ENCODE results near the gene LILRA5. TPM values are rescaled to one million over a fixed set of nuclear protein-coding genes. Genes with fewer than 3 reads are reported as not detected.
A peak's percentile ranks its signal among the peaks of the same experiment; 100 is the strongest.
"Not testable (repeated sequence)": the region's sequence is repeated elsewhere in the genome, so short reads cannot be mapped to it uniquely, and the experiment has no call there.

The LILRA5 gene
- polyA plus RNA-seq, 3 donors = 0.23 to 0.62 (median 0.31) TPM

DNA sequence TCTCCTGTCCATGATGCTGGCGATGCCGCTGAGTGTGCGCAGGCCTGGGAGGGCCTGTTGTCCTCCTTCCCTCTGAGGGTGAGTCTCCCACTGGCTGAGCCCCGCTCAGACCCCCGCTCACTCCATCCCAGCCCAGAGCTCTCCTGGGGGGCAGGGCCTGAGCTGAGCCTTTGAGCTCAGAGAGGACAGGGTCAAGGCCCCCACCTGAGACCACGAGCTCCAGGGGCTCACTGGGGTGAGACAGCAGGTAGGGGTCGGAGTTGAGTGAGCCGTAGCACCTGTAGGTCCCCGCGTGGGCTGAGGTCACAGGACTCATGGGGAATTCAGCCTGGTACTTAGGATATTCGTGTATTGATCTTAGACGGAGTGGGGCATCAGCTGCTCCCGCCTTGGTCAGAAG lies 34.9 kb downstream of the LILRA5 start:
- DNase-seq (ENCODE audit: low read depth in 3 of 3, low spot score in 2 of 3) = not testable (repeated sequence)

GRCh38 chr19:54277111-54277615 lies 35.8 kb downstream of the LILRA5 start:
- DNase-seq (ENCODE audit: low read depth in 3 of 3, low spot score in 2 of 3) = not testable (repeated sequence)

DNA sequence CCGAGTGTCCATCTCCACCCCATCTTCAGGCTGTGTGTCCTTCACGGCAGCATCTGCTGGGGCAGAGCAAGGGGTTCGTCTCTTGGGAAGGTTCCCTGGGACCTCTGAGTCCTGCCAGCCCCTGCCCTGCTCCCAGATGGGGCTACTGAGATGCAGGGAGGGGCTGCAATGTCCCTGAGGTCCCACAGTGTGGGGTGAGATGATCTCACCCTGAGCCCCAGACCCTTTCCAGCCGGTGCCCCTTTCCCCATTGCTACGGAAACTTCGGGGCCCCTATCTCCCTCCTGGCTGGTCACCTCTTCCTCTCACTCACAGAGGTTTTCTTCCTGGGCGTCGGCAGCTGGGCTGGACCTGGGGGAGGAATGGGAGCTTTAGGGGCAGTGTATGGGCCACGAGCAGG lies 37.0 kb downstream of the LILRA5 start:
- no peak for DNase-seq (ENCODE audit: low read depth in 3 of 3, low spot score in 2 of 3)

DNA sequence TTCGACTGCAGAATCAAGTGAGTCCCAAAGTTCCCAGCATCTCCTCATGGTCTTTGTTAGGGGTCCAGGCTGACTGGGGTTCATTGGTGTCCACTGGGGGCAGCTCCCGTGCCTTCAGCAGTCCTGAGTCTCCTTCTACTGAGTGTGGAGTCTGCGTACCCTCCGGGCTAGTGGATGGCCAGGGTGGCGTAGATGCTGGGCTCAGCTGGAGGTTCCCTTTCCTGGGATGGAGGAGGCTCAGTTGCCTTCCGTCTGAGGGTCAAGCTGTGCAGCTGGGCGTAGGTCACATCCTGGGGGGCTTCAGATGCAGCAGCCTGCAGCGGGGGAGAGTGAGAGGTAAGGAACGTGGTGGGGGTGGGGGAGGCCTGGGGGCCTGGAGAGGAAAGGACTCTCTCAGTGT lies 38.5 kb downstream of the LILRA5 start:
- DNase-seq (ENCODE audit: low read depth in 3 of 3, low spot score in 2 of 3) = not testable (repeated sequence)

GRCh38 chr19:54273821-54274220 lies 39.1 kb downstream of the LILRA5 start:
- DNase-seq (ENCODE audit: low read depth in 3 of 3, low spot score in 2 of 3) = no peak

DNA sequence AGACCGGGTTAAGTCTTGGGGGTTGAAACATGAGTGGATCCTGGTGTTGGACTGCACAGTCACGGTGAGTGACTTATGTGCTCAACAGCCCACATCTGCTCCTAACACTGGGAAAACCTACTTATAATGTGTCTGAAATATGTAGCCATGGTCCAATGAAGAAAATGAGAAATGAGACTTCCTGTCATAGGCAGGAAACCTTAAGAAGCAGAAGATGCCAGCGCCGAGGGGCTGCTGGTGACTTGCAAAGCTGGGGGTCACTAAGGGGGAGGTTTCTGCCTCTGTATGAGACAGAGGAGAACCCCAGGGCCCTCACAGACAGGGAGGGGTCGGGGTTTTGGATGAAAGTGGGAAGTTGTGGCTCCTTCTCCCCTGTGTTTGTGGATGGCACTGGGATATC lies 40.8 kb downstream of the LILRA5 start:
- not testable (repeated sequence) for DNase-seq (ENCODE audit: low read depth in 3 of 3, low spot score in 2 of 3)

DNA sequence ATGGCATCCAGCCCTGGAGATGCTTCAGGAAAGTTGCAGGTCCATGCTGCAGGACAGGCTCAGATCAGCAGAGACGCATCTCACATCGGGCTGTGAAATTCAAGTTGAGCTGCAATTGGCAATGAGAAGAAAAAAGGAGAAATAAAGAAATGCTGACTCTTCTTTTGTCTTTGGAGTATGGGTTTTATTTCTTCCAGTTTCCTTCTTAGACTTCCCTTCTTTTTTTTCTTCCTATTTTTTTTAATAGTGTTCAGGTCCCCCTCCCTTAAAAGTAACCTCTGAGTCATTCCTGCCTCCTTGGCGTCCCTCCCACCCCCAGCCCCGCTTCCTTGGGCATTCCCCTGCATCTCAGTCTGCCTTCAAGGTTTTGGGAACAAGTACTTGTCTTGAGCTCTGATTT lies 41.4 kb downstream of the LILRA5 start:
- DNase-seq (ENCODE audit: low read depth in 3 of 3, low spot score in 2 of 3) = not testable (repeated sequence)

GRCh38 chr19:54271106-54271505 lies 41.9 kb downstream of the LILRA5 start:
- DNase-seq (ENCODE audit: low read depth in 3 of 3, low spot score in 2 of 3) = no peak

DNA sequence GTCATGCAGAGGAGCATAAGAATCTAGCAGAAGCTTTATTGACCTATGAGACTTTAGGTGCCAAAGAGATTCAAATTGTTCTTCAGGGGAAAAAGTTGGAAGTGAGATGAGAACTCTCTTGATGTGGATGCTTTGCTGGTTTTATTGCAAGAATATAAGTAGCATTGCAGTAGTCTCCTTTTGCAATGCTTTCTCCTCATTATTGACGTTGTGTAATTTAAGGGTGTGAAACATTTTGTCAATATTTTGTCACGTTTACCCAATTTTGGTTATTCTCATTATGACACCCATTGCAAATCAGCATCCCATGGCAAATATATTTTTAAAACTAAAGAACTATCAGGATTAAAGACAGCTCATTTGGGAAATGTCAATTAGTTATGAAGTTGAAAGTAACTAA lies 44.0 kb downstream of the LILRA5 start:
- no peak for DNase-seq (ENCODE audit: low read depth in 3 of 3, low spot score in 2 of 3)

DNA sequence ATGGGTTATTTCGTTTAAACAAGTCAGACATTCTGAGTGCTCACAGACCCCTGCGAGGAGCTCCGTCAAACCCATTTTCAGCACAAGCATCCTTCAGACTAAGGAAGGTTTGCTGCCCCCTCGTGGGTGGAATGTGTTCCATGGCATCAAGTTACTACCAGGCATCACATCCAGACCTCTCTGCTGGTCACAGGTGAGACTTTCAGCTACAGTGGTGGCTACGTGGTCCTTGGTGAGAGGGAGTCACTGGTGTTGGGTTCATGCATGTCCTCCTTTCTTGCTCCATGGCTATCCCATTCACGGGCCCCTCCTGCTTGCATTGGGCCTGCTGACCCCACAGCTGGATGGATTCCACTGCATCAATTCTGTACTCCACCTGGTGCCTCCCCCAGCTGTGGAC lies 46.8 kb downstream of the LILRA5 start:
- peak; percentile 54 to 81 (median 81) for DNase-seq (ENCODE audit: low read depth in 3 of 3, low spot score in 2 of 3)

- no peak for DNase-seq (ENCODE audit: low read depth in 3 of 3, low spot score in 2 of 3)
These were observed 50.5 kb downstream of the LILRA5 start for GRCh38 chr19:54262470-54262869.

GRCh38 chr19:54262066-54262465 lies 50.9 kb downstream of the LILRA5 start:
- no peak for DNase-seq (ENCODE audit: low read depth in 3 of 3, low spot score in 2 of 3)

DNA sequence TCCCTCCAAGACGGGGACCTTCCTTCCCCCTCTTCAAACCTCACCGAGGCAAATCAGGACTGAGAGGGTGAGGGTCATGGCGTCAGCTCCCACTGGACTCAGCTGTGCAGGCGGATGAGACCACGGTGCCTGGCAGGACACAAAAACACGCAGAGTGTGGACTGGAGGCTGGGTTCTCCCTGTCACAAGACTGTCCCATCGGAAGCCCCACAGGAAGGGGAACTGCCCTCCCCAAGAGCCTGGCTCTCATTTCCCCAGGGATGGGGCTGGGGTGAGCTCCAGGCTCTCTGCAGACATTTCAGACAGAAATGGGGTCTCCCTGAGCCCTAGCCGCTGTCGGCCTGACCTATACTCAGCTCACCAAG lies 55.9 kb downstream of the LILRA5 start, which contains the start of gene LILRB5:
Gene LILRB5, minus strand, starts transcription at position 158 of the 365 bp plus-strand sequence. Its CDS starts 80 bp downstream, at position 78.
- no peak for DNase-seq (ENCODE audit: low read depth in 3 of 3, low spot score in 2 of 3)

Other genes with a start within 250 kb of the LILRA5 start
- under 1 TPM in 2 of 3 donors, not detected in 1; 0.23 to 0.42 TPM for gene VSTM1, start 249.3 kb downstream of the LILRA5 start, polyA plus RNA-seq (ENCODE audit: insufficient read length in 3 of 3)
- gene TARM1, start 231.8 kb downstream of the LILRA5 start, polyA plus RNA-seq (ENCODE audit: insufficient read length in 3 of 3) = not detected
- under 1 TPM; 0.11 to 0.20 (median 0.18) TPM for gene OSCAR, start 212.4 kb downstream of the LILRA5 start, polyA plus RNA-seq (ENCODE audit: insufficient read length in 3 of 3)
- 100 to 1,000 TPM in 1 of 3 donors, 10 to 100 TPM in 2; 87.3 to 113 (median 96.6) TPM for gene NDUFA3, start 210.3 kb downstream of the LILRA5 start, polyA plus RNA-seq (ENCODE audit: insufficient read length in 3 of 3)
- gene TFPT, start 197.5 kb downstream of the LILRA5 start, polyA plus RNA-seq (ENCODE audit: insufficient read length in 3 of 3) = 10 to 100 TPM; 11.9 to 13.8 (median 12.3) TPM
- 10 to 100 TPM; 70.4 to 75.2 (median 72.5) TPM for gene PRPF31, start 197.4 kb downstream of the LILRA5 start, polyA plus RNA-seq (ENCODE audit: insufficient read length in 3 of 3)
- gene CNOT3, start 175.4 kb downstream of the LILRA5 start, polyA plus RNA-seq (ENCODE audit: insufficient read length in 3 of 3) = 10 to 100 TPM; 64.7 to 74.7 (median 70.8) TPM
- gene LENG1, start 153.4 kb downstream of the LILRA5 start, polyA plus RNA-seq (ENCODE audit: insufficient read length in 3 of 3) = 1 to 10 TPM; 7.3 to 7.6 (median 7.6) TPM
- 10 to 100 TPM; 23.0 to 33.2 (median 25.3) TPM for gene TMC4, start 140.0 kb downstream of the LILRA5 start, polyA plus RNA-seq (ENCODE audit: insufficient read length in 3 of 3)
- gene MBOAT7, start 123.6 kb downstream of the LILRA5 start, polyA plus RNA-seq (ENCODE audit: insufficient read length in 3 of 3) = 10 to 100 TPM; 44.6 to 60.5 (median 54.0) TPM
- 10 to 100 TPM; 41.3 to 49.2 (median 42.1) TPM for gene TSEN34, start 121.9 kb downstream of the LILRA5 start, polyA plus RNA-seq (ENCODE audit: insufficient read length in 3 of 3)
- 1,000 to 10,000 TPM; 1,272 to 1,378 (median 1,292) TPM for gene RPS9, start 112.3 kb downstream of the LILRA5 start, polyA plus RNA-seq (ENCODE audit: insufficient read length in 3 of 3)
- gene LILRB3, start 90.2 kb downstream of the LILRA5 start, polyA plus RNA-seq (ENCODE audit: insufficient read length in 3 of 3) = 1 to 10 TPM in 1 of 3 donors, under 1 TPM in 2; 0.74 to 1.1 (median 1.00) TPM
- under 1 TPM; 0.37 to 0.42 (median 0.39) TPM for gene LILRA6, start 70.4 kb downstream of the LILRA5 start, polyA plus RNA-seq (ENCODE audit: insufficient read length in 3 of 3)
- gene LILRB5, start 55.9 kb downstream of the LILRA5 start, polyA plus RNA-seq (ENCODE audit: insufficient read length in 3 of 3) = 1 to 10 TPM; 1.3 to 1.5 (median 1.4) TPM
- 1 to 10 TPM in 2 of 3 donors, under 1 TPM in 1; 0.85 to 1.2 (median 1.1) TPM for gene LILRB2, start 32.1 kb downstream of the LILRA5 start, polyA plus RNA-seq (ENCODE audit: insufficient read length in 3 of 3)
- gene LILRA4, start 26.0 kb upstream of the LILRA5 start, polyA plus RNA-seq (ENCODE audit: insufficient read length in 3 of 3) = under 1 TPM in 2 of 3 donors, not detected in 1; 0.14 to 0.29 TPM
- gene LAIR1, start 51.8 kb upstream of the LILRA5 start, polyA plus RNA-seq (ENCODE audit: insufficient read length in 3 of 3) = 1 to 10 TPM; 3.1 to 5.1 (median 3.7) TPM
- gene TTYH1, start 102.3 kb upstream of the LILRA5 start, polyA plus RNA-seq (ENCODE audit: insufficient read length in 3 of 3) = 1 to 10 TPM; 6.2 to 7.0 (median 6.9) TPM
- gene LENG8, start 136.0 kb upstream of the LILRA5 start, polyA plus RNA-seq (ENCODE audit: insufficient read length in 3 of 3) = 10 to 100 TPM; 67.0 to 96.9 (median 68.5) TPM
- gene LENG9, start 150.6 kb upstream of the LILRA5 start, polyA plus RNA-seq (ENCODE audit: insufficient read length in 3 of 3) = 1 to 10 TPM; 1.2 to 2.2 (median 1.5) TPM
- gene CDC42EP5, start 160.1 kb upstream of the LILRA5 start, polyA plus RNA-seq (ENCODE audit: insufficient read length in 3 of 3) = 10 to 100 TPM; 20.2 to 22.0 (median 21.7) TPM
- gene LAIR2, start 189.7 kb upstream of the LILRA5 start, polyA plus RNA-seq (ENCODE audit: insufficient read length in 3 of 3) = under 1 TPM in 1 of 3 donors, not detected in 2; 0.27 TPM